NT2/D1 (cell line): ENCODE measurements around the gene ATP1A1.

Experiments
- YY1 ChIP-seq: IDR thresholded peaks from 2 replicates; pipeline ENCODE4 v1.6.1; 2011; ENCODE audit not compliant: insufficient read length, insufficient read depth
- ZNF274 ChIP-seq: IDR thresholded peaks from 2 replicates; pipeline ENCODE4 v1.6.1; 2011; ENCODE audit warnings: mild to moderate bottlenecking, low read depth, low read length

- TF ChIP-seq ZNF274, result no peak
- TF ChIP-seq YY1, result no peak
Measured at GRCh38 chr1:116370181-116370580, 2.9 kb upstream of the ATP1A1 start.
